Stromal cell of bone marrow (primary cell): ENCODE measurements around the gene TMEM252.

Experiments used
- DNase-seq: peaks from one replicate; pipeline ENCODE4 v3.0.0-alpha.2; 2012; ENCODE audit warnings: low read depth

TMEM252 gene

DNA sequence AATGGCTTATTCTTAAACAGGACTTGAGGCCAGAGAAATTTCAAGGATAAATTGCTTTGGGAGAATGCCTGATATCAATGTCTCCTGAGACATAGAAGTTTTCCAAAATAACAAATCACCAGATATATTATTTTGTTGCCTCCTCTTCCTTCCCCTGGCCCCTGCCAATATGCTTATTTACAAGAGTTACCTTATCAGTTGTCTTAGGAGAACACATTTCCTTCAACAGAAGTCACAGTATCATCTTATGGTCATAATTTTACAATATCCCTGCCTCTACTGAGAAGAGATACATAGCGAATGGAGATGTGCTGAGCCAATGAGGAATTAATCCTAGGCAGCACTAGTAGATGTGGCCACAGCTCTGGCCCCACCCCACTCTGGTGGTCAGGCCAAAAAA lies 43.1 kb downstream of the TMEM252 start:
- no peak for DNase-seq

DNA sequence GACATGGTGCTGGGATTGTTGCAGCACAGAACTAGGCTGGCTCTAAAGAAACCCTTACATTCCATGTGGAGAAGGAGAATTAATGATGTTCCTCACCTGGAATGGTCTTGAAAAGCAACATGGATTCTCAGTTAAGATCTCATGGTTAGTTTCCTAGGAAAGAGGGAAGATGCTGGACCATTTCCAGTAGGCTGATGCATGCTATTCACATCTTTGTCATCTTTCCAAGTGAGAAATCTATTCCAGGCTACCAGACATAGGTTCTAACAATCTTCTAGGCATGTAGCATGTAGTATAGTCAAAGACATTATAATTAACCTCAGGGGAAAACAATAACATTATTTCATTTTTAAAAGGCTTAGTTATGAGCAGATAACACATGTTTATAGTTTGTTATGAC lies 44.3 kb downstream of the TMEM252 start:
- peak; percentile 12 for DNase-seq

DNA sequence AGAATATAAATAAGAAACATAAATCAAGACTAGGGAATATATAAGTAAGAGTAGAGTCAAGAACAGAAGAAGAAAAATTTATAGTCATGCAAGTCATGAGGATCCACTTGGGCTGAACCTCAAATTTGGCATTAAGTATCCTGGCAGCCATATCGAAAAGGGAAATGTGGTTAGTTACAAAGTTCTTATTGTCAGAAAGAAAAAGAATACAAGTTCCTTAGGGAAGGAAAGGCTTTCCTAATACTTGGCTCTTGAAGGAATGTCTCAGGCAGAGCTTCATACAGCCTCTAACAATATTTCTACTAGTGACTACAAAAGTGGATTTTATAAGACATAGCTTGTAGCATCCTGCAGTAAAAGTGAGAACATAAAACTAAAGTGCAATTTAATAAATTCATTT lies 45.4 kb downstream of the TMEM252 start:
- peak; percentile 25 for DNase-seq

DNA sequence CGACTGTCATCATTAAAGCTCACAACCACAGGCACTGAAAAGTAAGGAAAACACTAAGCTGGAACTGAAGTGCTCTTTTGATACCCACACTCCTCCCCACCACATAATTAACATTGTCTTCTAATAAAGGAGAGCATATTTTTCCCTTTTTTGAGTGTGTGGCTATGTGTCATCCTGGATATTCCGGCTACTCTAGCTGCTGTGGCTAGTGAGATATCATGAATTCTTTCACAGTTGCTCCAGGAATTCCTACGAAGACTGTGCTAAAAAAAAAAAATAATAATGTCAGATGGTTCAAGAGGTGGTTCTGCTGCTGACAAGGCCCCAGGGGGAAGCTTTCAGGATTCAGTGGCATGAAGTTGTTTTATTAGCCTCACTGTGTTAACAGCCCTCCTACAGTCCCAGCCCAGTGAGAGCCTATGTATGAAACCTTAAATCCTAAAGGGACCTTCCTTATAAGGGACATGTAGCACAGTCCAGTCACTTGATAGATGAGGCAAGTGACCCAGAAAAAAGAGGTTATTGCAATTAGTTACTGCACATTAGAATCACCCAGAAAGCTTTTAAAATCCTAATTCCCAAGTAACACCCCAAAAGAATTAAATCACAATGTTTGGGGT lies 46.6 kb downstream of the TMEM252 start:
- DNase-seq: peak; percentile 6

DNA sequence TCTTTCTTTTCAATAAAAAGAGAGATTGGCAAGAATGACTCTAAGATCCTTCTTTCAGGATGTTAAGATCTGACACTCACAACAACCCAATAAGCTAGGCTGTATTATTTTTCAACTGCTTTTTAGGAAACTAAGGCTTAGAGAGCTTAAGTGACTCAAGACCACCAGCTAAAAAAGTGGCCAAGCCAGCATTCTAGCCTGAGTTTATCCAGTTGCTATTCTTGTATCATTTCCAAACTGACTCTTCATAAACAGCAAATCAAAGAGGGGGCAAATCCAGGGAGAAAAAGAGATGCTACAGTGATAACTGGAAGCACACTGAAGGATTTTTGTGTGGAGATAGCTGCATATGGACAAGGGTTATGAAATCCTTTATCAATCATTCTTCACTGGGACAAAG lies 47.1 kb downstream of the TMEM252 start:
- DNase-seq: no peak

DNA sequence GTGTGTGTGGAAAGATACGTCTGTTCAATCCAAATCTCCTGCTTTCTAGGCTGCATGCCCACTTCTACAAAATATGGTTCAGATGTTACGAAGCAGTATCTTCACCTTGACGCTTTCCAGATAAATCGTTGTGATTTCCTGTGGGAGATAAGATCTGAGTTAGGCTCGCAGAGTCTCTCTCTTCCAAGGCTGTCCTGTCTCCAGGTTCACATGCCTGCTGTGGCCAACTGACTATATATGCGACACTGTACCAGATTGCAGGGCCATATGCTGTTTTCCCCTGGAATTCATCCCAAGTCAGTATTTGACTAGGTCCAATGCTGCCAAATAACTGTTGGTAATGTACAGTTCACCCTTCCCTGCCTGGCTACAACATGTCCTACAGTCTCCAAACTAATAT lies 47.9 kb downstream of the TMEM252 start:
- DNase-seq: no peak

DNA sequence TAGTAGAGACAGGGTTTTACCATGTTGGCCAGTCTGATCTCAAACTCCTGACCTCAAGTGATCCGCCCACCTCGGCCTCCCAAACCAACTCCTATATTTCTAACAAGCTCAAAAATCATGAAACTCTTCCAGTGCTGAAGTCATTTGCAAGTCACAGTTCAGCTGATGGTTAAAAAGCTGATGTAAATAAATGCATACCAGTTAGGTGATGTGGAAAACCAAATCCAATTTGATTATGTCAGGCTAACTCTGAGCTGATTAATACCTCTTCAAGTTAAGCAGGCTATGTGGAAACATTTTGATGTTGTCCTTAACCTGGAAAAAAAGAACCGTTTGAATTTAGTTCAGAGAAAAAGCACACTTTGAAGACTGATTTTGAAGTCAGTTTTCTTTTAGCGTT lies 51.0 kb downstream of the TMEM252 start:
- DNase-seq: no peak

DNA sequence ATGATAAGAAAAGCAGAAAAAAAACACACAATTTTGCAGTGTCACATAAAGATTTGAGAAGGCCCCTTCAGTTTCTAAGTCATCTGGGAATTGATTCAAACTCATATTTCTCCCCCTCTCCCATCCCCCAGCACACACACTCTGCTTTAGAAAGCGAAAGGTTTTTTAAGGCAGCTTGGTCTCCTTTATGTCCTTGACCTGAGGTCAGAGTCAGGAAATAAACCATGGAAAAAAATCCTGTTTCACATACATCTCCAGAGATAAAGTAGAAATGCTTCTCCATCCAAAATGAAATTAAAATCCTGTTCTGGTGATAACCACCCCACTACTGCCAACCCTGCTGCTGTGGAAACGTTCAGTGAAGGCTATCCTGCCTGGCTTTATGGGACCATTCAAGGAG lies 52.6 kb downstream of the TMEM252 start:
- no peak for DNase-seq
